ENCODE measurements around the gene LAP3.

The LAP3 gene

GRCh38 chr4:17646693-17647092 lies 69.7 kb downstream of the LAP3 start:
- TF ChIP-seq CTCF (IDR thresholded peaks at IDR 0.05), result no peak

GRCh38 chr4:17647176-17647806 lies 70.3 kb downstream of the LAP3 start:
- no peak for TF ChIP-seq CTCF (IDR thresholded peaks at IDR 0.05)

GRCh38 chr4:17647927-17648326 lies 70.9 kb downstream of the LAP3 start:
- TF ChIP-seq CTCF (IDR thresholded peaks at IDR 0.05), result no peak

- no peak for TF ChIP-seq CTCF (IDR thresholded peaks at IDR 0.05)
These were observed 73.4 kb downstream of the LAP3 start for GRCh38 chr4:17650406-17650805.

GRCh38 chr4:17654701-17655100 lies 77.7 kb downstream of the LAP3 start:
- no peak for TF ChIP-seq CTCF (IDR thresholded peaks at IDR 0.05)

- TF ChIP-seq CTCF (IDR thresholded peaks at IDR 0.05), result no peak
These were observed 80.1 kb downstream of the LAP3 start for GRCh38 chr4:17657090-17657489.

Data from LNCAP (cell line).